HCT116 (cell line): ENCODE data around the gene ASB10.

Experiments
- CBX3 ChIP-seq: IDR thresholded peaks from 2 replicates; pipeline ENCODE4 v1.6.1; 2012; ENCODE audit warnings: low read depth
- ELF1 ChIP-seq: IDR thresholded peaks from 2 replicates; pipeline ENCODE4 v1.6.1; 2012; ENCODE audit warnings: low read depth, borderline replicate concordance
- EZH2 ChIP-seq: fragments of 200-600 bp; sonication (generic); IDR thresholded peaks from 2 replicates; pipeline ENCODE4 v1.6.1; 2017; ENCODE audit warnings: antibody characterized with exemption, mixed run types
- POLR2A ChIP-seq: IDR thresholded peaks from 2 replicates; pipeline ENCODE4 v1.7.0; 2011; ENCODE audit warnings: borderline replicate concordance; ENCODE audit not compliant: insufficient read depth, insufficient read length; ENCODE audit errors: extremely low read depth
- POLR2AphosphoS5 ChIP-seq: IDR thresholded peaks from 2 replicates; pipeline ENCODE4 v1.6.1; 2011; ENCODE audit warnings: mild to moderate bottlenecking, low read depth, low read length, moderate library complexity
- SIN3A ChIP-seq: IDR thresholded peaks from 2 replicates; pipeline ENCODE4 v1.6.1; 2012; ENCODE audit warnings: low read depth
- YY1 ChIP-seq: IDR thresholded peaks from 2 replicates; pipeline ENCODE4 v1.6.1; 2011; ENCODE audit warnings: low read length, low read depth, moderate library complexity, mild to moderate bottlenecking; ENCODE audit not compliant: insufficient replicate concordance; ENCODE audit errors: extremely low read depth
- ZNF274 ChIP-seq: fragments of 200-500 bp; sonication (Bioruptor generic); IDR thresholded peaks from 2 replicates; pipeline ENCODE4 v1.6.1; 2014; ENCODE audit warnings: mild to moderate bottlenecking, low read depth, low read length, inconsistent platforms
- TF ChIP-seq, protein P1 (sequence below), 3 experiments: fragments of 200-600 bp in 1 of 3; sonication (generic) in 1 of 3; IDR thresholded peaks in 2 of 3; conservative IDR thresholded peaks in 1 of 3; 2 replicates each; pipeline ENCODE4 v1.5.1; 2012 to 2017; ENCODE audit warnings: low read depth in 2 of 3, low read length in 2 of 3, antibody characterized with exemption in 1 of 3, borderline replicate concordance in 1 of 3, control low read depth in 1 of 3, mild to moderate bottlenecking in 1 of 3, mixed read lengths in 1 of 3, mixed run types in 1 of 3, moderate library complexity in 1 of 3; ENCODE audit not compliant: insufficient read depth in 1 of 3
- TF ChIP-seq, protein P2 (sequence below): IDR thresholded peaks from 2 replicates; pipeline ENCODE4 v1.6.1; 2012

DNA sequence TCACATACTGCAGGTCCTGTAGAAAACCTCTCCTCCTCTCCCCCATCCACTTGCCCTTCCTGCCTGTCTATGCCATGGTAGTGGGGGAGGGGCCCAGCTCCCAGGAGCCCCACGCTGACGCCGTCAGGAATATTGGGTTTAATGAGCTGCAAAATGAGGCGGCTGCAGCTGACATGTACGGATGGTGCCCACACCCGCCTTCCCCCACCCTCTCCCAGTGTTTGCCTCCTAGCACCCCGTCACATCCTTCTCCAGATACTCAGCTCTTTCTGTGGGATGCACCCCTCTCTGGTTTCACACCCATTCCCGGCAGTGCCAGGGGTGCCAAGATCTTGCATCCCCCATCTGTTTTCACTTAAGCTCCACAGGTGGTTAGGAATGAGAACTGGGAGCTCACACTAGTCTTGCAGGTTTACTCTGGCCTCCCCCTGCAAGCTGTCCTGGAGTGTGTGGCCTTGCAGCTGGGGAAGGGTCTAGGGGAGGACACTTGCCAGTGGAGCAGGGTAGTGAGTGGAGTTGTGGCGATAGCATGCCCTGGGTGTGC, 45.7 kb downstream of the ASB10 start:
- TF ChIP-seq, protein P1, sequence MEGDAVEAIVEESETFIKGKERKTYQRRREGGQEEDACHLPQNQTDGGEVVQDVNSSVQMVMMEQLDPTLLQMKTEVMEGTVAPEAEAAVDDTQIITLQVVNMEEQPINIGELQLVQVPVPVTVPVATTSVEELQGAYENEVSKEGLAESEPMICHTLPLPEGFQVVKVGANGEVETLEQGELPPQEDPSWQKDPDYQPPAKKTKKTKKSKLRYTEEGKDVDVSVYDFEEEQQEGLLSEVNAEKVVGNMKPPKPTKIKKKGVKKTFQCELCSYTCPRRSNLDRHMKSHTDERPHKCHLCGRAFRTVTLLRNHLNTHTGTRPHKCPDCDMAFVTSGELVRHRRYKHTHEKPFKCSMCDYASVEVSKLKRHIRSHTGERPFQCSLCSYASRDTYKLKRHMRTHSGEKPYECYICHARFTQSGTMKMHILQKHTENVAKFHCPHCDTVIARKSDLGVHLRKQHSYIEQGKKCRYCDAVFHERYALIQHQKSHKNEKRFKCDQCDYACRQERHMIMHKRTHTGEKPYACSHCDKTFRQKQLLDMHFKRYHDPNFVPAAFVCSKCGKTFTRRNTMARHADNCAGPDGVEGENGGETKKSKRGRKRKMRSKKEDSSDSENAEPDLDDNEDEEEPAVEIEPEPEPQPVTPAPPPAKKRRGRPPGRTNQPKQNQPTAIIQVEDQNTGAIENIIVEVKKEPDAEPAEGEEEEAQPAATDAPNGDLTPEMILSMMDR (IDR thresholded peaks at IDR 0.05 in 2 of 3, conservative IDR thresholded peaks at IDR 0.05 in 1 of 3; ENCODE audit: borderline replicate concordance in 1 of 3, insufficient read depth in 1 of 3, low read depth in 2 of 3, low read length in 2 of 3), result no peak
- TF ChIP-seq CBX3 (no peak), POLR2AphosphoS5 (no peak), POLR2A (no peak), ZNF274 (no peak), EZH2 (no peak), YY1 (no peak), SIN3A (no peak), ELF1 (no peak)
- TF ChIP-seq, protein P2, sequence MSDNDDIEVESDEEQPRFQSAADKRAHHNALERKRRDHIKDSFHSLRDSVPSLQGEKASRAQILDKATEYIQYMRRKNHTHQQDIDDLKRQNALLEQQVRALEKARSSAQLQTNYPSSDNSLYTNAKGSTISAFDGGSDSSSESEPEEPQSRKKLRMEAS, result no peak
